EH (cell line): ENCODE data around the gene AS3MT.
A peak's percentile ranks its signal among the peaks of the same experiment; 100 is the strongest.
"Not testable (repeated sequence)": the region's sequence is repeated elsewhere in the genome, so short reads cannot be mapped to it uniquely, and the experiment has no call there.

Experiments
- DNase-seq: peaks from one replicate; pipeline ENCODE4 v3.0.0-alpha.2; 2015; ENCODE audit warnings: low read depth

Gene AS3MT

DNA sequence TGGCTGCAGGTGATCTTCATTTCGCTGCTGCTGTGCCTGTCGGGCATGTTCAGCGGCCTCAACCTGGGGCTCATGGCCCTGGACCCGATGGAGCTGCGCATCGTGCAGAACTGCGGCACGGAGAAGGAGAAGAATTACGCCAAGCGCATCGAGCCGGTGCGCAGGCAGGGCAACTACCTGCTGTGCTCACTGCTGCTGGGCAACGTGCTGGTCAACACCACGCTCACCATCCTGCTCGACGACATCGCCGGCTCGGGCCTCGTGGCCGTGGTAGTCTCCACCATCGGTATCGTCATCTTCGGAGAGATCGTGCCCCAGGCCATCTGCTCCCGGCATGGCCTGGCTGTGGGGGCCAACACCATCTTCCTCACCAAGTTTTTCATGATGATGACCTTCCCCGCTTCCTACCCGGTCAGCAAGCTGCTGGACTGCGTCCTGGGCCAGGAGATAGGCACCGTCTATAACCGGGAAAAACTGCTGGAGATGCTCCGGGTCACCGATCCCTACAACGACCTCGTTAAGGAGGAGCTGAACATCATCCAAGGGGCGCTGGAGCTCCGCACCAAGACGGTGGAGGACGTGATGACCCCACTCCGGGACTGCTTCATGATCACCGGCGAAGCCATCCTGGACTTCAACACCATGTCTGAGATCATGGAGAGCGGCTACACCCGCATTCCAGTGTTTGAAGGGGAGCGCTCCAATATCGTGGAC, 50.1 kb downstream of the AS3MT start:
- DNase-seq, result peak; percentile 25

DNA sequence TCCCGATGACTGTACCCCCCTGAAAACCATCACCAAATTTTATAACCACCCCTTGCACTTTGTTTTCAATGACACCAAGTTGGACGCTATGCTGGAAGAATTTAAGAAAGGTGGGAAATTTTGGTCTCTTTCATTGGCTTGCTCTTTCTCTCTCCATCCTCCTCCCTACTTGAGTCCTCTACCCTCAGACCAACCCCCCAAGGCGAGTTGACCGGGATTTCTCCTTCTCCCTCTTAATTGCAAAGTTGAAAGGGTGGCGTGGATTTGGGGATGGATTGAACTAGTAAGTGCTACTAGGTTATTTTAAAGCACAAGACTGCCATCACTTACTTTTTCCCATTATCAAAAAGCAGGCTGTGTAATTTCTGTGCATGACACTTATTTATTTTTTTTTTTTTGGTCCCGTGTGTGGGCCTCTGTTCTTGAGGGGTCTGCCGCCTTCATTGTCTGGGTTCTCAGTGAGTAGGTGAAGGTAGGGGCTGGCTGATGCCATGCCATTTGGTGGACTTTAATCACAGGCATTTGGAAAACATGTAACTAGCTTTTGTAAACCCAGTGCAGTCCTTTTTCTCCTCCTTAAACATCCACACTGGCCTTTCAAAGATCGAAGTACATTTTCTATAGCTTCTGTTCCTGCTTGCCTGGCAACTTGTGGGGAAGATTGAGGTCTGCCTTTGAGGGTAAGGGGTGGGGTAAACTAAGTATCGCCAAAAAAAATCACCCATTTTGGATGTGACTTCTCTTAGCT, 50.9 kb downstream of the AS3MT start:
- peak; percentile 21 for DNase-seq

DNA sequence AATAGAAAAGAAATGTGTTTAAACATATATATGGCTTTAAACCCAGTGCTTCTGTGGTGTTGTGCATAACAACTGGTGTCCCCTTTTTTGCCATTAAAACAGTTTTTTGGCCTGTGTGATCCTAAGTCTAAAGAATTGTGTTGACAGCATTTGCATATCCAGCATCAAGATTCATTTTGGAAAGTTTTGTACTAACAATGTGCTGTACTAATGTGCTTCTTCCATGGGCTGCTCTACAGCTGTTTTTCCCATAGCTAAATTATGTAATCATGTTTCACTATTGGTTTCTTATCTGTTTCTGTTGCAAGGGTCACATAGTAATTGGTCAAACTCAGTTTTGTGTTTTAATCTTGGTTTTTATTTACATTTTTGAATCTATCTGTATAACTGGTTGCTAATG, 54.3 kb downstream of the AS3MT start:
- no peak for DNase-seq

DNA sequence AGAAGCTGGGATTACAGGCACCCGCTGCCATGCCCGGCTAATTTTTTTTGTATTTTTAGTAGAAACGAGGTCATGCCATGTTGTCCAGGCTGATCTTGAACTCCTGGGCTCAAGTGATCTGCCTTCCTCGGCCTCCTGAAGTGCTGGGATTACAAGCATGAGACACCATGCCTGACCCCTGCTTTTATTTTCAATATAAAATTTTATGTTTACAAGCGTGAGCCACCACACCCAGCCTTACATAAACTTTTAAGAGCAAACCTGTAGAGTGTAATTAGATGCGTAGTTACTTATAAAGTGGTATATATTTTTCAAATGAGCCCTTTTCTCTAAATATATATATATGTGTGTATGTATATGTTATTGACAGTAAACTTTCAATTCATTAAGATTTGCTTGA, 57.6 kb downstream of the AS3MT start:
- DNase-seq, result no peak

DNA sequence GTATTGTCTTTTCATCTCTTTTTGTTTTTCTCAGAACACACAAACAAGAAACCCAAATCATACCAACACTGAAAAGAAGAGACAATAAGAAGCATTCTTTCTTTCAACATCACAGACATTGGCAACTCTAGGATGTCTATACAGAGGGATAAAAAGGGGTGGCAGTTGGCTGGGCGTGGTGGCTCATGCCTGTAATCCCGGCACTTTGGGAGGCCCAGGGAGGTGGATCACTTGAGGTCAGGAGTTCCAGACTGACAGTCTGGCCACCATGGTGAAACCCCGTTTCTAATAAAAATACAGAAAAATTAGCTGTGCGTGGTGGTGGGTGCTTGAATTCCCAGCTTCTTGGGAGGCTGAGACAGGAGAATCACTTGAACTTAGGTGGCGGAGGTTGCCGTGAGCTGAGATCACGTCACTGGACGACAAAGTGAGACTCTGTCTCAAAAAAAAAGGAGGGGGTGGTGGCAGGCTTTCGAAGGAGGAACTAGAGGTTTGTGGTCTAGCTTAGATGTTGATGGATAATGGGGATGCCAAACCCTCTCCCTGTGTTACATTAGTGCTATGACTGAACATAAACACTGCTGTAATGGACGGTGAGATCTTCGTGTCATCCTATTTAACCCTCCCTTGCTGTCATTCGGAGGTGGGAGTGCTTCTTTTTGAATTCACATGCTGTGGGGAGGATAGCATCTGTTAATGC, 58.2 kb downstream of the AS3MT start:
- no peak for DNase-seq

DNA sequence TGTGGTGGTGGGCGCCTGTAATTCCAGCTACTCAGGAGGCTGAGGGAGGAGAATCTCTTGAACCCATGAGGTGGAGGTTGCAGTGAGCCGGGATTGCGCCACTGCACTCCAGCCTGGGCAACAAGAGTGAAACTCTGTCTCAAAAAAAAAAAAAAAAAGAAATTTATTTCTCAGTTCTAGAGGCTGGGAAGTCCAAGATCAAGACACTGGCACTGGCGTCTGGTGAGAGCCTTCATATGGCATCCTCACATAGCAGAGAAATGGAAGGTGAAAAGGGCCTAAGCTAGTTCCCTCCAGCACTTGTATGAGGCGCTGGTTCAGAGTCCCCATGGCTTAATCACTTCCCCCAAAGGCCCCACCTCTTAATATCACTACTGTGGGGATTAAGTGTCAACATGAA, 59.2 kb downstream of the AS3MT start:
- not testable (repeated sequence) for DNase-seq

DNA sequence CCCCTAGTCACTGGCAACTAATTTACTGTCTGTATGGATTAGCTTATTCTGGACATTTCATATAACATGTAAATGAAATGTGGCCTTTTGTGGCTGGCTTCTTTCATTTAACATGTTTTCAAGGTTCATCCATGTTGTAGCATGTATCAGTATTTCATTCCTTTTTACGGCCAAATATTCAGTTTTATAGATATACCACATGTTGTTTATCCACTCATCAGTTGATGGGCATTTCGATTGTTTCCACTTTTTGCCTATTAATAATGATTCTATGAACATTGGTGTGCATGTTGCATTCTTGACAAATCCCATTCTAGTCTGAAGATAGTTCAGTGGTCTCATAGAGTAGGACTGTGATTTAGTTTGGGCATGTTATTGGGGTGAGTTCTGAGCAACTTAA, 61.5 kb downstream of the AS3MT start:
- DNase-seq, result no peak

DNA sequence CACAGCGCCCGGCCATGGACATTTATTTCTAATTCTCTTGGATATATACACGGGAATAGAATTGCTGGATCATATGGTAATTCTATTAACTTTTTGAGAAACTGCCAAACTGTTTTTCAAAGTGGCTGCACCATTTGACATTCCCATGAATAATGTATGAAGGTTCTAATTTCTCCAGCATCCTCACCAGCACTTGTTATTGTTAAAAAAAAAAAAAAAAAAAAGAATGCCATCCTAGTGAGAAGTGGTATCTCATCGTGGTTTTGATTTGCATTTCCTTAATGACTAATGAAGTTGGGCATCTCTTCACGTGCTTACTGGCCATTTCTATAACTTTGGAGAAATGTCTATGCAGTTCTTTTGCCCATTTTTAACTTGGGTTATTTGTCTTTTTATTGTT, 62.4 kb downstream of the AS3MT start:
- peak; percentile 21 for DNase-seq

DNA sequence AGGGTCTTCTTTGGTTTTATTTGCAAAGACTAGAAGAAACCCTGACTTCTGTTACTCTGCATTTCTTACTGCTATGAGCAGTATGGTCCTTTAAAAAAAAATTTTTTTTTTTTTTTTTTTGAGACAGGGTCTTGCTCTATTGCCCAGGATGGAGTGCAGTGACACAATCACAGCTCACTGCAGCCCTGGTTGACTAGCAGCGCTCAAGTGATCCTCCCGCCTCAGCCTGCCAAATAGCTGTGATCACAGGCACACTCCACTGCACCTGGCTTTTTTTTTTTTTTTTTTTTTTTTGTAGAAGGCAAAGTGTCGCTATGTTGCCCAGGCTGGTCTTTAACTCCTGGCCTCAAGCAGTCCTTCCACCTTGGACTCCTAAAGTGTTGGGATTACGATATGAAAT, 66.2 kb downstream of the AS3MT start:
- no peak for DNase-seq

DNA sequence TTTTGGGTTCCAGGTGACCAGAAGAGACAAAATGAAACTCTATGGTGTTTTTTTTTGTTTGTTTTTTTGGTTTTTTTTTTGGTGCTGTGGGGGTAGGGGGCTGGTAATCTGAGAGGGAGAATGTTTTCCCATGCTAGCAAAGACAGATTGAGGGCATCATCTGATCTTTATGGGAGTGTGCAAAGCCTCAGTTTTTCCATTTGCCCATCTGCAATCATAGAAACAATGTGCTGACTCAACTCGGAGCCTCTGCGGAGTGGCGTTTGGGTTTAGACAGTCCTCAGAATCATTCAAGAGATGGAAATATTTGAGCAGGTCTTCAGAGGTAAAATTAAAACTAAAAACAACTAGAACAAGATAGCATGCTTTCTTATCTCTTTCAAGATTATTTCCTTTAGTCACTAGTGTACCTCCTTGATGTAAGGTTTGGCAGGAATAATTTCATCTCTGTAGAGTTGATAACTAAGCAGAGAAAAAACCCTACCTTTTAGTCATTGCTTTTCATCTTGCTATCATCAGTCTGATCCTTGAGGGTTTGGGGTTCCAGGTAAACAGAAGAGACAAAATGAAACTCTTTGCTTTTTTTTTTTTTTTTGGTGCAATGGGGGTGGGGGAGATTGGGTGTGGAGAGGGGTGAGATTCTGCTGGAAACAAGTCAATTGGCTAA, 66.8 kb downstream of the AS3MT start:
- DNase-seq, result no peak

DNA sequence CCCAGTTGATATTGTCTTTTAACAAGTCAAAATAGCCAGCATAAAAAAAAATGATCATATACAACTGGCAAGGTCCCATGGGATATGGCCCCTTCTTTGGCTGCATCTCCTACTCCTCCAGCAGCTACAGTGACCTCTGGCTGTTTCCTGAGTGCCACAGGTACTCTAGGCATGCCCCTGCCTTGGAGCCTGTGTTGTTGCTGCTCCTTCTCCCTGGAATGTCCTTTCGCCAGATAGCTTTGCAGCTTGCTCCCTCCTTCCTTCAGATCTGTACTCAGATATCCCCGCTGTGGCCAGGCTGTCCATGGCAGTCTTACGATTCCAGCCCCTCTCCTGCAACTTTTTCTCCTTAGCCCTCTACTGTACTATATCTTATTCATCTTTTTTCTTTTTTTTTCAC, 72.1 kb downstream of the AS3MT start:
- no peak for DNase-seq

DNA sequence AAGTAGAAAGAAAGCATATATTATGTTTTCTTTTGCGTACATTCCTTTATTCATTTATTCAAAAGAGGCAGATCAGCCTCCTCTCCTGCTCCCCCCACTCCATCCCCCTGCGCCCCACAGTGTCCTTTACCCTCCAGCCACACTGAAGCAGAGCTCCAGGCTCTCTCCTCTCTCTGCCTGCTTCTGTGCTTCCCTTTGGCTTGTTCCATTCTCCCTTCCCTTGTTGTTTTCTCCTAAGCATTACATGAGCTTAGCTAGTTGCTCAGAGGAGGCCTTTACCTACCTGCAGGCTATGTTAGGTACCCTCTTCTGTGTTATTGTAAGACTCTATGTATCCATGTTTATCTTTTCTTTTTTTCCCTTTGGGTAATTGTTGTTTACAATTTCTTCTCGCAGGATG, 76.2 kb downstream of the AS3MT start:
- DNase-seq, result no peak

DNA sequence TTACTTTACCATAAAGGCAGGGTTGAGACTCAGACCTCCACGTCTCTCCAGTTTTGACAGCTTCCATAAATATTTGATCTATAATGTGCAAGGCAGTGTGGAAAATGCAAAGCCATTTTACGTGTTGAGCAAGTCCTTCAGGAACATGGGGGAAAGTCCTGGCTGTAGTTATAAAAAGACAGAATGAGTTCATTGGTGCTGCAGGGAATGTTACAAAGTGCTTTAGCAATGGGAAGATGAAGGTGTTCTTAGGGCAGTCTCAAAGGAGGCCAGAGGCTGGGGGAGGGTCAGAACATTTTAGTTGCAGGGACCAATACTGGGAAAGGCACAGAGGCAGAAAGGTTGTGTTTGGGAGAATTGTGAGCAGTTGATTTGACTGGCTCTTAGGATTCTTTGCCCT, 76.7 kb downstream of the AS3MT start:
- no peak for DNase-seq

DNA sequence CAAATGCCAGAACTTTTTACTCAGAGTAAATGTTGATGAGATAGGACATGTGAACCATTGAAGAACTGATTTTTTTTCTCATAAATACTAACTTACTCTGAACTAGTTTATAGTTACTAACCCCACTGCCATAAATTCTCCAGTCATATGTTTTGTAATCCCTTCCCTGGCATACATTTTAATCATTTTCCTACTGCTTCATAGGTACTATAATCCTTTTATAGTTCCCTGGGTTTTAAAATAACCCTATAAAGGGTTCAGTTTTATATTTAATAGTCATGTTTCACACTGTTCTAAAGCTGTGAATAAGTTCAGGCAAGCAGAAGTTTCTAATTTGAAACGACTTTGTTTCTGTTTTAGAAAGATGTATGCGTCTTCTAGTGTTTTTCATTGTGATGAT, 77.7 kb downstream of the AS3MT start:
- DNase-seq, result no peak

DNA sequence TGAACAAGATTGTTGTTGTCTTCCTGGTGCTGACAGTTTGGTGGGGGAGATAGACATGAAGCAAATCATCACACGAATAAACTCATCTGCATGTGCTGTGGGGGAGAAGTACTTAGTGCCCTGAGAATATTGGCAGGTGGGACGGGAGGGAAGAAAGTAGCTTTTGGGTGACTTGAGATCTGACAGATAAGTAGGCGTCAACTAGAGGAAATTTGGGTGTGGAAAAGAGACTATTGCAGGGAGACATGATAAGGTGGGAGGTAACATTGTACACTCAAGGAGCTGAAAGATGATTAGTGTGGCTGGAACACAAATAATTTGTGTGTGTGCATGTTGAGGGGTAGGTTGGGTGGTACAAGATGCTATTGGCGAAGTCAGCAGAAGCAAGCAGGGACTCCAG, 78.9 kb downstream of the AS3MT start:
- no peak for DNase-seq

DNA sequence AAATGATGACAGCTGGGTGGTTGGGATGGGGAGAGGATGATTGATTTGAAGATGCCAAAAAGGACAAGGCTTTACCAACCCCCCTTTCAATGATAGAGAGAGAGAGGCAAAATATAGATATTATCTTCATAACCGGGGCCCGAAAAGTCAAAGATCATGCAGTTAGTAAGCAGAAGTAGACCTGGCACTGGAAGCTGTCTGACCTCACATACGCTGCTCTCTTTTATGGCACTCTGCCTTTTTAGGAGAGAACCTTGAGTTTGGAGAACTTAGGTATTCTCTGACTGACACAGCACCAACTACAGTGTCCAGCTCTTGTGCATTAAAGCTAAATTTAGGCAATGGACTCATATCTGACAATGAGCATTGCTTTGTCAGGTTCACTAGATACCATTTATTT, 79.5 kb downstream of the AS3MT start:
- DNase-seq, result no peak

DNA sequence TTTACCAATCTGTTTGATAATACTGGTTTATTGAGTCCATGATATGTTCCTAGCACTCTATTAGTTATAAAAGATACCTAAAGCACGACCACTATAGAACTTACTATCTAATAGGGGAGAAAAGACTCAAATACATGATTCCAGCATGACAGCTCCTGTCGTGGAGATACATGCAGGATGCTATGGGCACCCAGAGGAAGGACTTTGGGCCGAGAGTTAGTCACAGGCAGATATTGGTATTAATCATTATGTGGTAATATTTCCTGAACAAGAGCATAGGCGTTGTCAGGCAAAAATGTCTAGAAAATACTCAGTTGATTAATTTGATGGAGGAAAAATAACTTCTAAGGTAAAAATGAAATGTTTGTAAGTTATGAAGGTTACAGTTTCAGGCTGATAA, 80.6 kb downstream of the AS3MT start:
- DNase-seq, result no peak

DNA sequence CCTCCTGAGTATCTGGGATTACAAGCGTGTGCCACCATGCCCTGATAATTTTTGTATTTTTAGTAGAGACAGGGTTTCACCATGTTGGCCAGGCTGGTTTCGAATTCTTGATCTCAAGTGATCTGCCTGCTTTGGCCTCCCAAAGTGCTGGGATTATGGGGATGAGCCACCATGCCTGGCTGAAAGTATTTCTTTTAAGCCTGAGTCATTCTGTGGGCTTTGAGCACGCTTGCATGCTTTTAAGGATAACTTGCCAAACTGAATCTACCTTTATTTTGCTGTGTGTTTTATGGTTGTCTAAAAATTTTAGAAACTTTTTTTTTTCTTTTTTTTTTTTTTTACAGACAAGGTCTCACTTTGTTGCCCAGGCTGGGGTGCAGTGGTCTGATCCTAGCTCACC, 82.0 kb downstream of the AS3MT start:
- DNase-seq, result peak; percentile 42
